HepG2 (cell line): ENCODE data around the gene PTK7. TPM values are rescaled to one million over a fixed set of nuclear protein-coding genes. Genes with fewer than 3 reads are reported as not detected.

Experiments used
- ATF2 ChIP-seq: sonication (generic); formaldehyde crosslinking; IDR thresholded peaks from 2 replicates; pipeline ENCODE4 v1.4.0; 2020; ENCODE audit warnings: missing genetic modification reagents
- CENPT ChIP-seq: sonication (generic); formaldehyde crosslinking; IDR thresholded peaks from 2 replicates; pipeline ENCODE4 v1.8.0; 2022; ENCODE audit warnings: low read depth, mild to moderate bottlenecking, moderate library complexity, missing genetic modification reagents
- ERF ChIP-seq: IDR thresholded peaks from 2 replicates; pipeline ENCODE4 v1.6.1; 2018; ENCODE audit warnings: missing biosample characterization, missing genetic modification reagents
- ESRRA ChIP-seq: sonication (generic); formaldehyde crosslinking; IDR thresholded peaks from 2 replicates; pipeline ENCODE4 v1.5.1; 2020; ENCODE audit warnings: mild to moderate bottlenecking, low read depth, missing genetic modification reagents
- FOXK1 ChIP-seq: sonication (generic); formaldehyde crosslinking; IDR thresholded peaks from 2 replicates; pipeline ENCODE4 v1.4.0; 2020; ENCODE audit warnings: low read depth, missing genetic modification reagents, borderline replicate concordance
- GTF3A ChIP-seq: sonication (generic); formaldehyde crosslinking; conservative IDR thresholded peaks from 2 replicates; pipeline ENCODE4 v1.4.0; 2020; ENCODE audit warnings: mild to moderate bottlenecking, missing genetic modification reagents
- MAF1 ChIP-seq: sonication (generic); formaldehyde crosslinking; IDR thresholded peaks from 2 replicates; pipeline ENCODE4 v1.5.0; 2020; ENCODE audit warnings: missing genetic modification reagents, borderline replicate concordance
- MIXL1 ChIP-seq: IDR thresholded peaks from 2 replicates; pipeline ENCODE4 v1.6.1; 2016
- NCOA2 ChIP-seq: sonication (generic); formaldehyde crosslinking; IDR thresholded peaks from 2 replicates; pipeline ENCODE4 v1.8.0; 2022; ENCODE audit warnings: inconsistent platforms
- NFKBIZ ChIP-seq: IDR thresholded peaks from 2 replicates; pipeline ENCODE4 v1.6.1; 2018; ENCODE audit warnings: missing genetic modification reagents, missing compliant biosample characterization
- PAWR ChIP-seq: sonication (generic); formaldehyde crosslinking; IDR thresholded peaks from 2 replicates; pipeline ENCODE4 v1.4.0; 2020; ENCODE audit warnings: missing genetic modification reagents, mild to moderate bottlenecking, borderline replicate concordance
- SRY ChIP-seq: sonication (generic); formaldehyde crosslinking; IDR thresholded peaks from 2 replicates; pipeline ENCODE4 v1.8.0; 2022; ENCODE audit warnings: mild to moderate bottlenecking, missing genetic modification reagents
- STAT5B ChIP-seq: sonication (generic); formaldehyde crosslinking; IDR thresholded peaks from 2 replicates; pipeline ENCODE4 v1.4.0; 2020; ENCODE audit warnings: missing genetic modification reagents
- TFAP4 ChIP-seq: sonication (generic); IDR thresholded peaks from 2 replicates; pipeline ENCODE4 v1.6.1; 2016; ENCODE audit warnings: low read depth, borderline replicate concordance
- ZFP1 ChIP-seq: IDR thresholded peaks from 2 replicates; pipeline ENCODE4 v1.6.1; 2016
- ZMYM2 ChIP-seq: sonication (generic); formaldehyde crosslinking; IDR thresholded peaks from 2 replicates; pipeline ENCODE4 v1.8.0; 2022; ENCODE audit warnings: mild to moderate bottlenecking, missing genetic modification reagents
- ZNF20 ChIP-seq: sonication (generic); formaldehyde crosslinking; IDR thresholded peaks from 2 replicates; pipeline ENCODE4 v1.4.0; 2020; ENCODE audit warnings: mild to moderate bottlenecking, moderate library complexity, missing genetic modification reagents
- ZNF382 ChIP-seq: sonication (generic); formaldehyde crosslinking; IDR thresholded peaks from 2 replicates; pipeline ENCODE4 v1.5.0; 2020; ENCODE audit warnings: missing genetic modification reagents, mild to moderate bottlenecking, borderline replicate concordance
- ZNF670 ChIP-seq: sonication (generic); formaldehyde crosslinking; IDR thresholded peaks from 2 replicates; pipeline ENCODE4 v1.8.0; 2022; ENCODE audit warnings: mild to moderate bottlenecking, missing genetic modification reagents, borderline replicate concordance
- ZNF713 ChIP-seq: sonication (generic); formaldehyde crosslinking; IDR thresholded peaks from 2 replicates; pipeline ENCODE4 v1.4.0; 2020; ENCODE audit warnings: mild to moderate bottlenecking, missing genetic modification reagents
- ZNF788 ChIP-seq: sonication (generic); formaldehyde crosslinking; IDR thresholded peaks from 2 replicates; pipeline ENCODE4 v1.5.0; 2020; ENCODE audit warnings: mild to moderate bottlenecking, missing genetic modification reagents, borderline replicate concordance
- polyA plus RNA-seq, 8 experiments: library from polyadenylated mRNA; depleted of rRNA in 3 of 8; stranded (reverse) in 7 of 8; unstranded in 1 of 8; fragments of >200 nt; fragmentation: Illumina TruSeq in 4 of 8; extraction: Trizol in 4 of 8; gene quantifications; 2 replicates each; pipeline versions ENCODE4 v1.2.1 to v1.2.3, GENCODE V29; 2011 to 2016; ENCODE audit warnings: low read depth in 4 of 8, missing spikeins in 1 of 8, mixed read lengths in 1 of 8; ENCODE audit not compliant: insufficient read depth in 1 of 8
- total RNA-seq, 5 experiments: library from RNA; depleted of rRNA; stranded (reverse); fragments of >200 nt; fragmentation: Illumina TruSeq; extraction: Trizol; gene quantifications; 2 replicates each; pipeline ENCODE4 v1.2.3, GENCODE V29; 2016; ENCODE audit warnings: low read depth in 1 of 5
- TF ChIP-seq, protein P1 (sequence below): sonication (generic); formaldehyde crosslinking; IDR thresholded peaks from 2 replicates; pipeline ENCODE4 v1.9.0; 2021; ENCODE audit warnings: missing genetic modification reagents, borderline replicate concordance

Gene PTK7
- total and polyA plus RNA-seq, 2 of the 13 experiments (the other 11 are each of a cell fraction or from before 2014, with no cell fraction given): 98.5 to 99.8 TPM

- TF ChIP-seq ZMYM2 (CRISPR knock-in tag) (no peak), CENPT (CRISPR knock-in tag) (no peak), NCOA2 (CRISPR knock-in tag) (peak; percentile 94), ERF (CRISPR knock-in tag) (peak; percentile 64), GTF3A (CRISPR knock-in tag) (no peak), FOXK1 (CRISPR knock-in tag) (0 out of 2 replicates have a peak, but pooled peaks have one; percentile 40), NFKBIZ (CRISPR knock-in tag) (peak; percentile 69), ZNF713 (no peak), ZNF670 (CRISPR knock-in tag) (no peak), STAT5B (CRISPR knock-in tag) (peak; percentile 58; the same call in 1 of the 2 replicates), ZNF382 (no peak), ESRRA (CRISPR knock-in tag) (no peak), PAWR (CRISPR knock-in tag) (no peak), ZNF20 (CRISPR knock-in tag) (no peak), ZNF788 (0 out of 2 replicates have a peak, but pooled peaks have one; percentile 85), TFAP4 (peak; percentile 47; the same call in 1 of the 2 replicates), MAF1 (CRISPR knock-in tag) (no peak), SRY (CRISPR knock-in tag) (no peak), MIXL1 (CRISPR knock-in tag) (no peak; the same call in 1 of the 2 replicates), ATF2 (CRISPR knock-in tag) (peak; percentile 68), ZFP1 (peak; percentile 73; the same call in 1 of the 2 replicates)
- TF ChIP-seq, protein P1, sequence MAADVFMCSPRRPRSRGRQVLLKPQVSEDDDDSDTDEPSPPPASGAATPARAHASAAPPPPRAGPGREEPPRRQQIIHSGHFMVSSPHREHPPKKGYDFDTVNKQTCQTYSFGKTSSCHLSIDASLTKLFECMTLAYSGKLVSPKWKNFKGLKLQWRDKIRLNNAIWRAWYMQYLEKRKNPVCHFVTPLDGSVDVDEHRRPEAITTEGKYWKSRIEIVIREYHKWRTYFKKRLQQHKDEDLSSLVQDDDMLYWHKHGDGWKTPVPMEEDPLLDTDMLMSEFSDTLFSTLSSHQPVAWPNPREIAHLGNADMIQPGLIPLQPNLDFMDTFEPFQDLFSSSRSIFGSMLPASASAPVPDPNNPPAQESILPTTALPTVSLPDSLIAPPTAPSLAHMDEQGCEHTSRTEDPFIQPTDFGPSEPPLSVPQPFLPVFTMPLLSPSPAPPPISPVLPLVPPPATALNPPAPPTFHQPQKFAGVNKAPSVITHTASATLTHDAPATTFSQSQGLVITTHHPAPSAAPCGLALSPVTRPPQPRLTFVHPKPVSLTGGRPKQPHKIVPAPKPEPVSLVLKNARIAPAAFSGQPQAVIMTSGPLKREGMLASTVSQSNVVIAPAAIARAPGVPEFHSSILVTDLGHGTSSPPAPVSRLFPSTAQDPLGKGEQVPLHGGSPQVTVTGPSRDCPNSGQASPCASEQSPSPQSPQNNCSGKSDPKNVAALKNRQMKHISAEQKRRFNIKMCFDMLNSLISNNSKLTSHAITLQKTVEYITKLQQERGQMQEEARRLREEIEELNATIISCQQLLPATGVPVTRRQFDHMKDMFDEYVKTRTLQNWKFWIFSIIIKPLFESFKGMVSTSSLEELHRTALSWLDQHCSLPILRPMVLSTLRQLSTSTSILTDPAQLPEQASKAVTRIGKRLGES (CRISPR knock-in tag): no peak
Observed at GRCh38 chr6:43089874-43090558, 13.9 kb downstream of the PTK7 start (continued).
